GM12875 (cell line): ENCODE data around the gene EIF2D.

Experiments used
- H3K4me3 ChIP-seq: one replicate; pipeline ENCODE4 v1.5.1; 2011; ENCODE audit warnings: low read depth, low read length, control low read depth
- CTCF ChIP-seq: IDR thresholded peaks from 2 replicates; pipeline ENCODE4 v1.5.1; 2011; ENCODE audit warnings: low read depth, mild to moderate bottlenecking, control low read depth, inconsistent platforms, low read length, moderate library complexity, borderline replicate concordance; ENCODE audit not compliant: insufficient read depth

The EIF2D gene

GRCh38 chr1:206656936-206657335, 44.7 kb upstream of the EIF2D start:
- no peak for TF ChIP-seq CTCF
- H3K4me3 ChIP-seq = no peak overlapping the region

- no peak for TF ChIP-seq CTCF
- no peak overlapping the region for H3K4me3 ChIP-seq
These were observed 43.2 kb upstream of the EIF2D start for GRCh38 chr1:206655471-206655882.

GRCh38 chr1:206654828-206655227, 42.6 kb upstream of the EIF2D start:
- TF ChIP-seq CTCF = no peak
- no peak overlapping the region for H3K4me3 ChIP-seq

GRCh38 chr1:206653715-206654459, 41.6 kb upstream of the EIF2D start:
- no peak for TF ChIP-seq CTCF
- H3K4me3 ChIP-seq = no peak overlapping the region

- no peak overlapping the region for H3K4me3 ChIP-seq
- TF ChIP-seq CTCF = no peak
These were observed 40.0 kb upstream of the EIF2D start for GRCh38 chr1:206651958-206652890.

GRCh38 chr1:206651014-206651413, 38.7 kb upstream of the EIF2D start:
- no peak overlapping the region for H3K4me3 ChIP-seq
- no peak for TF ChIP-seq CTCF
